H9 (cell line): ENCODE data around the gene DAZAP1. TPM values are rescaled to one million over a fixed set of nuclear protein-coding genes. Genes with fewer than 3 reads are reported as not detected.

Source experiments
- DNase-seq: peaks from one replicate; pipeline ENCODE4 v3.0.0-alpha.2; 2017
- H2AFZ ChIP-seq: one replicate; pipeline ENCODE4 v1.6.1; 2013; ENCODE audit warnings: mild to moderate bottlenecking, low read length, control low read depth, moderate library complexity
- H2AK5ac ChIP-seq: 2 replicates; pipeline ENCODE4 v1.6.1; 2013; ENCODE audit warnings: low read length, control low read depth, mixed read lengths; ENCODE audit not compliant: insufficient read length
- H2BK120ac ChIP-seq: one replicate; pipeline ENCODE4 v1.6.1; 2013; ENCODE audit warnings: low read depth, mild to moderate bottlenecking, low read length, control low read depth, inconsistent platforms; ENCODE audit not compliant: poor library complexity, severe bottlenecking
- H2BK12ac ChIP-seq: 2 replicates; pipeline ENCODE4 v1.6.1; 2013; ENCODE audit warnings: low read length, control low read depth, mixed read lengths, low read depth; ENCODE audit not compliant: insufficient read length
- H2BK15ac ChIP-seq: 2 replicates; pipeline ENCODE4 v1.6.1; 2013; ENCODE audit warnings: low read depth, low read length, control low read depth
- H2BK20ac ChIP-seq: one replicate; pipeline ENCODE4 v1.6.1; 2013; ENCODE audit warnings: low read depth, mild to moderate bottlenecking, low read length, control low read depth, inconsistent platforms; ENCODE audit not compliant: poor library complexity, severe bottlenecking
- H2BK5ac ChIP-seq: 2 replicates; pipeline ENCODE4 v1.6.1; 2013; ENCODE audit warnings: low read length, control low read depth, mixed read lengths; ENCODE audit not compliant: insufficient read length
- H3K14ac ChIP-seq: 2 replicates; pipeline ENCODE4 v1.6.1; 2013; ENCODE audit warnings: low read length, control low read depth; ENCODE audit not compliant: insufficient read depth
- H3K18ac ChIP-seq: 2 replicates; pipeline ENCODE4 v1.6.1; 2013; ENCODE audit warnings: low read depth, mild to moderate bottlenecking, mixed read lengths, low read length, control low read depth; ENCODE audit not compliant: insufficient read length
- H3K23ac ChIP-seq: 2 replicates; pipeline ENCODE4 v1.6.1; 2013; ENCODE audit warnings: low read length, control low read depth, mixed read lengths, low read depth; ENCODE audit not compliant: insufficient read length
- H3K23me2 ChIP-seq: 2 replicates; pipeline ENCODE4 v1.6.1; 2013; ENCODE audit warnings: low read depth, mild to moderate bottlenecking, mixed read lengths, low read length, control low read depth; ENCODE audit not compliant: insufficient read length, poor library complexity, severe bottlenecking
- H3K27ac ChIP-seq: 2 replicates; pipeline ENCODE4 v1.5.1; 2013; ENCODE audit warnings: low read length, control low read depth, mixed read lengths, low read depth; ENCODE audit not compliant: insufficient read length
- H3K27me3 ChIP-seq: 2 replicates; pipeline ENCODE4 v1.6.1; 2013; ENCODE audit warnings: low read length, control low read depth, inconsistent platforms; ENCODE audit not compliant: insufficient read depth
- H3K4ac ChIP-seq: 2 replicates; pipeline ENCODE4 v1.6.1; 2013; ENCODE audit warnings: low read depth, mild to moderate bottlenecking, control low read depth, inconsistent platforms, low read length, moderate library complexity
- H3K4me1 ChIP-seq: 2 replicates; pipeline ENCODE4 v1.6.1; 2013; ENCODE audit warnings: low read length, control low read depth, inconsistent platforms; ENCODE audit not compliant: insufficient read depth
- H3K4me2 ChIP-seq: 2 replicates; pipeline ENCODE4 v1.6.1; 2013; ENCODE audit warnings: low read length, control low read depth, mixed read lengths; ENCODE audit not compliant: insufficient read length, insufficient read depth
- H3K56ac ChIP-seq: 2 replicates; pipeline ENCODE4 v1.6.1; 2013; ENCODE audit warnings: low read depth, mild to moderate bottlenecking, mixed read lengths, low read length, control low read depth; ENCODE audit not compliant: insufficient read length
- H3K79me1 ChIP-seq: 2 replicates; pipeline ENCODE4 v1.6.1; 2013; ENCODE audit warnings: low read depth, mild to moderate bottlenecking, moderate library complexity, low read length, control low read depth, inconsistent platforms; ENCODE audit not compliant: insufficient read depth, poor library complexity, severe bottlenecking
- H3K79me2 ChIP-seq: 2 replicates; pipeline ENCODE4 v1.6.1; 2013; ENCODE audit warnings: low read length, control low read depth, inconsistent platforms; ENCODE audit not compliant: insufficient read depth
- H3K9ac ChIP-seq: 2 replicates; pipeline ENCODE4 v1.6.1; 2013; ENCODE audit warnings: low read length, control low read depth, mixed read lengths; ENCODE audit not compliant: insufficient read length; ENCODE audit errors: extremely low read depth
- H3K9me3 ChIP-seq: one replicate; pipeline ENCODE4 v1.6.1; 2013; ENCODE audit warnings: low read depth, low read length, inconsistent platforms; ENCODE audit not compliant: control insufficient read depth
- H3T11ph ChIP-seq: one replicate; pipeline ENCODE4 v1.6.1; 2013; ENCODE audit warnings: mild to moderate bottlenecking, low read length, control low read depth, inconsistent platforms
- H4K20me1 ChIP-seq: one replicate; pipeline ENCODE4 v1.6.1; 2013; ENCODE audit not compliant: control insufficient read depth, insufficient read length, insufficient read depth
- H4K5ac ChIP-seq: 2 replicates; pipeline ENCODE4 v1.6.1; 2013; ENCODE audit warnings: low read depth, mild to moderate bottlenecking, mixed read lengths, low read length, control low read depth; ENCODE audit not compliant: insufficient read length
- H4K8ac ChIP-seq: replicated peaks from 2 replicates; pipeline ENCODE4 v1.6.1; 2013; ENCODE audit warnings: low read length, control low read depth, mixed read lengths, low read depth; ENCODE audit not compliant: insufficient read length
- H4K91ac ChIP-seq: 2 replicates; pipeline ENCODE4 v1.6.1; 2013; ENCODE audit warnings: low read depth, mild to moderate bottlenecking, moderate library complexity, mixed read lengths, low read length, control low read depth; ENCODE audit not compliant: insufficient read length
- H3K27ac Mint-ChIP-seq, 3 experiments: 2 replicates in 2 of 3; 3 replicates in 1 of 3; pipeline ENCODE4 v1.8.0; 2020 to 2021; ENCODE audit warnings: mixed read lengths in 3 of 3, mild to moderate bottlenecking in 1 of 3, moderate library complexity in 1 of 3
- H3K27me3 Mint-ChIP-seq: 2 replicates; pipeline ENCODE4 v1.8.0; 2021; ENCODE audit warnings: low read depth, mild to moderate bottlenecking, moderate library complexity, mixed read lengths
- H3K36me3 Mint-ChIP-seq, 3 experiments: 2 replicates in 2 of 3; 3 replicates in 1 of 3; pipeline ENCODE4 v1.8.0; 2020 to 2021; ENCODE audit warnings: low read depth in 3 of 3, mixed read lengths in 3 of 3; ENCODE audit not compliant: insufficient read depth in 1 of 3
- H3K4me1 Mint-ChIP-seq, 2 experiments: 2 replicates each; pipeline ENCODE4 v1.8.0; 2020; ENCODE audit warnings: mixed read lengths in 2 of 2
- H3K4me3 Mint-ChIP-seq, 2 experiments: 2 replicates in 1 of 2; 3 replicates in 1 of 2; pipeline ENCODE4 v1.8.0; 2020 to 2021; ENCODE audit warnings: mild to moderate bottlenecking in 2 of 2, mixed read lengths in 2 of 2, moderate library complexity in 1 of 2
- H3K9me3 Mint-ChIP-seq, 2 experiments: 2 replicates in 1 of 2; 3 replicates in 1 of 2; pipeline ENCODE4 v1.8.0; 2020; ENCODE audit warnings: mild to moderate bottlenecking in 2 of 2, mixed read lengths in 2 of 2, moderate library complexity in 1 of 2
- WGBS: extraction: QIAGEN DNeasy Blood & Tissue Kit; methylation state at CpG from one replicate; pipeline ENCODE4 v1.1.7; 2013; ENCODE audit warnings: missing lambda C conversion rate, low lambda C conversion rate, mixed read lengths; ENCODE audit not compliant: insufficient read length; ENCODE audit errors: extremely low coverage; 5-methylcytosine and 5-hydroxymethylcytosine counted together
- total RNA-seq: library from RNA; stranded (reverse); gene quantifications from 2 replicates; pipeline ENCODE4 v1.2.1, GENCODE V29; 2021
- TF ChIP-seq, protein P1 (sequence below): fragments of 200-600 bp; sonication (generic); conservative IDR thresholded peaks from 3 replicates; pipeline ENCODE4 v1.8.0; 2021; ENCODE audit warnings: antibody characterized with exemption, mild to moderate bottlenecking

Gene DAZAP1
- total RNA-seq, 1 experiment from 2014 or later, result 265 TPM

DNA sequence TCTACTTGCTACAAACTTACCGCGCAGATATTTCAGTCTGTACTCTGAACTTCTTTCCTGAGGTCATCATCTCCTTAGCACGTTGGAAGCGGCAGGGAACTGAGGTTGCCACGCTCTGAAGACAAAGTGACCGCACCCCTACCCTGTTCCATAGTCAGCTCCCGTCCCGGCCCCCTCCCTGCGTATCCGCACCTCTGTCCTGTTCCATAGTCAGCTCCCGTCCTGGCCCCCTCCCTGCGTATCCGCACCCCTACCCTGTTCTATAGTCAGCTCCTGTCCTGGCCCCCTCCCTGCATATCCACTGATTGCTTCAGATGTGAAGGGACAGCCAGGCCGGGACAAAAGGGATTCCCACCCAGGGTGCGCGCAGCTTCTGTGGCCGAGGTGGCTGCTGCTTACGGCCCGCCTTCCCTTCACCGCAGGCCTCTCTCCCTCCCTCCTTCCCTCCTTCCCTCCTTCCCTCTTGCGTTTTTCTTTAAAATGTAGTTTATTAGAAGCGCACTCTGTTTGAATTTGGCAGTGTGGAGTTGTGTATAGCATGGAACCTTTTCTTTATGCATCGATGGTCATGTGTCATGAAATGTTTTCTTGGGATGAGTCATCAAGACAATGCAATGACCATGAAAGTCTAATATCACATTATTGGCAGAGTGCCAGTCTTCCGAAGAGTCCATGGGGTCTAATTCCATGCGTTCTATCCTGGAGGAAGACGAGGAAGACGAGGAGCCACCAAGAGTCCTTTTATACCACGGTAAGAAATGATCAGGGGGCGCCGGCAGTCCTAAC lies 45.6 kb upstream of the DAZAP1 start:
- H3K18ac ChIP-seq, result no peak overlapping the region
- no peak overlapping the region for H3K4ac ChIP-seq
- Mint-ChIP-seq H3K9me3 (no peaks in the 10 kb centered on the region), H3K4me3 (no peak overlapping the region), H3K36me3 (peaks cover 28 to 97% (median 89%) of the 10 kb centered on the region in 3 experiments), H3K27me3 (no peaks in the 10 kb centered on the region), H3K27ac (peak overlapping the region in 1 of 3 experiments; percentile 29; a peak in 1 of 7 replicates), H3K4me1 (peaks cover 38 to 49% of the 10 kb centered on the region in 2 experiments)
- no peaks in the 10 kb centered on the region for H3K4me1 ChIP-seq
- H3K79me2 ChIP-seq, result no peaks in the 10 kb centered on the region
- no peak overlapping the region for H3K14ac ChIP-seq
- no peaks in the 10 kb centered on the region for H3K27me3 ChIP-seq
- H2BK5ac ChIP-seq, result no peak overlapping the region
- H3T11ph ChIP-seq, result no peak overlapping the region
- no peaks in the 10 kb centered on the region for H3K79me1 ChIP-seq
- H2BK15ac ChIP-seq, result no peak overlapping the region
- TF ChIP-seq, protein P1, sequence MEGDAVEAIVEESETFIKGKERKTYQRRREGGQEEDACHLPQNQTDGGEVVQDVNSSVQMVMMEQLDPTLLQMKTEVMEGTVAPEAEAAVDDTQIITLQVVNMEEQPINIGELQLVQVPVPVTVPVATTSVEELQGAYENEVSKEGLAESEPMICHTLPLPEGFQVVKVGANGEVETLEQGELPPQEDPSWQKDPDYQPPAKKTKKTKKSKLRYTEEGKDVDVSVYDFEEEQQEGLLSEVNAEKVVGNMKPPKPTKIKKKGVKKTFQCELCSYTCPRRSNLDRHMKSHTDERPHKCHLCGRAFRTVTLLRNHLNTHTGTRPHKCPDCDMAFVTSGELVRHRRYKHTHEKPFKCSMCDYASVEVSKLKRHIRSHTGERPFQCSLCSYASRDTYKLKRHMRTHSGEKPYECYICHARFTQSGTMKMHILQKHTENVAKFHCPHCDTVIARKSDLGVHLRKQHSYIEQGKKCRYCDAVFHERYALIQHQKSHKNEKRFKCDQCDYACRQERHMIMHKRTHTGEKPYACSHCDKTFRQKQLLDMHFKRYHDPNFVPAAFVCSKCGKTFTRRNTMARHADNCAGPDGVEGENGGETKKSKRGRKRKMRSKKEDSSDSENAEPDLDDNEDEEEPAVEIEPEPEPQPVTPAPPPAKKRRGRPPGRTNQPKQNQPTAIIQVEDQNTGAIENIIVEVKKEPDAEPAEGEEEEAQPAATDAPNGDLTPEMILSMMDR, result no peak
- no CpG with 5 or more reads among the region's 30 CpGs for WGBS
- DNase-seq, result no peak
- H3K23ac ChIP-seq, result no peak overlapping the region
- H2BK20ac ChIP-seq, result no peak overlapping the region
- no peak overlapping the region for H2AFZ ChIP-seq
- H2AK5ac ChIP-seq, result no peak overlapping the region
- H4K20me1 ChIP-seq, result peaks cover 2% of the 10 kb centered on the region
- H3K23me2 ChIP-seq, result peaks cover 7% of the 10 kb centered on the region
- H3K4me2 ChIP-seq, result no peak overlapping the region
- no peak overlapping the region for H3K9ac ChIP-seq
- no peak overlapping the region for H4K91ac ChIP-seq
- H3K56ac ChIP-seq, result no peak overlapping the region
- no peak overlapping the region for H4K8ac ChIP-seq
- H4K5ac ChIP-seq, result no peak overlapping the region
- no peaks in the 10 kb centered on the region for H3K9me3 ChIP-seq
- no peak overlapping the region for H2BK12ac ChIP-seq
- no peak overlapping the region for H2BK120ac ChIP-seq
- H3K27ac ChIP-seq, result no peak overlapping the region
